Iris pigment epithelial cell (primary cell): ENCODE measurements around the gene ATN1.
"Not testable (repeated sequence)": the region's sequence is repeated elsewhere in the genome, so short reads cannot be mapped to it uniquely, and the experiment has no call there.

ENCODE experiments used
- DNase-seq: peaks from one replicate; pipeline ENCODE4 v3.0.0-alpha.2; 2011; ENCODE audit warnings: low read depth

The ATN1 gene

DNA sequence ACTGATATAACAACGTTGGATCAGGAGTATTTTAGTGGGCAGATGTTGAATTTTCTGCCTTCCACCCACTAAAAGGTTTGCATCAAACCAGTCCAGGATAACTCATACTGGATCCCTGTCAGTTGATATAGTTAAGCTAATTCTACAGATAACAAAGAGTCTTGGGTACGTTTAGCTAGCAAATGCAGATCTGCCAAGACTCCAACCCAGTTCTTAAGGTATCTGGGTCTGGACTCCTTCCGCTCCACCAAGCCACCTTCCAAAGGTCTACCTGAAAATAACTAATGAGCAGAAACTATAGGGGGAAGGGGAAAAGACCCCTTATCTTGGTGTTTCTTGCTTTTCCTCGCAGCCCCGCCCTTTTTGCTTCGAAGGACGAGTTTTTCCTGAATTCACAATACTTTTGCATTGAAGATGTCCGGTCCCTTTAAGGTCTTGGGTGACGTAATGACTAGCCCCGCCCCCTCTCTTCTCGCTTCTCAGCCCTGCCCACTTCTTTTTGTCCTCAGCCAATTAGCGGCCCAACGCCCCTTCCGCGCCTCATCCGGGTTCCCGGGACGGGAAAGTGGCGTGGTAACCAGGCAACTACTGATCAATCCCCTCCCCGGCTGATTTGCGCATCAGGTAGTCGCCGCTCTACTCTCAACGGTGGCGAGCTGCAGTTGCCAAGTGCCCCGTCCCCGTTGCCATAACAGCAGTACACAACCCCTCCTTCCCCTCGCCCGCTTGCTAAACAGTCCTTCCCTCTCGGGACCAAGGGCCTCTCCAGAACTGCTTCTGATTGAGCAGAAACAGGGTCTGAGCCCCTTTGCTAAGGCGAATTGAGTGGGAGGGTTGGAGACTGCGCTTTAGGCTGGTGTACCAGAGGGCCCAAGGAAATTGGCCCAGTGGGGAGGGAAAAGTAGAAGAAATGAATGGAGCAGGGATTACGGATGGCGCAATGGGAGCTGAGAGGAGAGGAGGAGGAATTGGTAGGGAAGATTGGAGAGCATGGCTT, 23.2 kb upstream of the ATN1 start, which contains the start of gene LRRC23:
TSS of gene LRRC23 (plus strand) at position 543 of the 997 bp plus-strand sequence. CDS start 812 bp downstream, outside the sequence.
- peak; percentile 94 for DNase-seq

DNA sequence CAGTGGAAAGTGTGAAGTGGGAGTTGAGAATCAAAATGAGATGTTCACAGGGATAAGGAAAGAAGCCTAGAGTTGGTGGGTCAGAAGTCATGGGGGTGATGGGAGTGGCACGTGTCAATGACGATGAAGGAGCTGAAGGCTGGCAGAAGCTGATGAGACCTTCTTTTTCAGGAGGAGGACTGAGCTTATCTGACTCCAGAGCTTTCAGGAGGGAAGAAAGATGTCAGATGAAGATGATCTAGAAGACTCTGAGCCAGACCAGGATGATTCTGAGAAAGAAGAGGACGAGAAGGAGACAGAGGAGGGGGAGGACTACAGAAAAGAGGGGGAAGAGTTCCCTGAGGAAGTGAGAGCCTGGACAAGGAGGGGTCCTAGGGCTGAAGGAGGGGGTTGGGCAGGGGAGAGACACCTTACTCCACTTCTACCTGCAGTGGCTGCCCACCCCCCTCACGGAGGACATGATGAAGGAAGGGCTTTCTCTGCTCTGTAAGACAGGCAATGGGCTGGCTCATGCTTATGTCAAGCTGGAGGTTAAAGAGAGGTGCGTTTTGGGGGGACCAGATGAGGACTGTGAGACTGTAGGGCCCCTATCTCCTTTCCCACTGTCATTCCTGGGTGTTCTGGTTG, 22.2 kb upstream of the ATN1 start:
- no peak for DNase-seq

DNA sequence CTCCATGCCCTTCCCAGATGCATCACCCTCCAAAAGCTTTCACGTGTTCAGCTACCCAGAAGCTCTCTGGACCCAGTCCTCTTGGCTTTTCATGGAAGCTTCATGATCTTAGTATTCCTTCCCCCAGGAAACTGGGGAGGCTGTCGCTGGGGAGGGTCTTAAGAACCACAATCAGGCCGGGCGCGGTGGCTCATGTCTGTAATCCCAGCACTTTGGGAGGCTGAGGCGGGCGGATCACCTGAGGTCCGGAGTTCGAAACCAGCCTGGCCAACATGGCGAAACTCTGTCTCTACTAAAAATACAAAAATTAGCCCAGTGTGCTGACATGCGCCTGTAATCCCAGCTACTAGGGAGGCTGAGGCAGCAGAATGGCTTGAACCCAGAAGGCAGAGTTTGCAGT, 19.6 kb upstream of the ATN1 start:
- DNase-seq: not testable (repeated sequence)

DNA sequence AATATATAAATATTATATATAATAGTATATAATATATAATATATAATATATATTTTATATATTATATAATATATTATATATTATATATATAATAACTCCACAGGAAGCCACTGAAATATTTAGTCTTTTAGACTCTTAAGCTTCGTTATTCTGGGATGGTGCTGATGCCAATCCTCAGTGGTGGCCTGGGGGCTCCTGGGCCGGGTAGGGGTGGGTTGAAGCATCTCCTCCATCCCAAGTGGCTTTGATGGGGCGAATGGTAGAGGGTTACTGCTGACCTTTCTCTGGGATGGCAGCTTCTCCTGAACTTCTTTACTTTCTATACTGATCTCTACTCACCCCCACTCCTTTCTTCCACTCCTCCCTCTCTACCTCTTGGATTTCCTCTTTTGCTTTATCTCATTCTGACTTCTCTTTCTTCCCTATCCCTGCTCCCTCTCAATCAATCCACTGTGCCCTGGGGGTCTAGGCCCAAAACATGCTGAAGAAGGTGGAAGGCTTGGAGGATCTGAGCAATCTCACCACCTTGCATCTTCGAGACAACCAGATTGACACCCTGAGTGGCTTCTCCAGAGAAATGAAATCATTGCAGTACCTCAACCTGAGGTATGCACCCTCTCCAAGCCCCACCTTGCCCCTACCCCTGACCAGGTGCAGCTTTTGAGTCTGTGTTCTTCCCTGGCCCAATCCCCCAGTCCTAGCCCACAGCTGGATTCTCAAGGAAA, 18.2 kb upstream of the ATN1 start:
- DNase-seq: no peak

GRCh38 chr12:6912164-6912935, 15.4 kb upstream of the ATN1 start:
- DNase-seq: no peak

DNA sequence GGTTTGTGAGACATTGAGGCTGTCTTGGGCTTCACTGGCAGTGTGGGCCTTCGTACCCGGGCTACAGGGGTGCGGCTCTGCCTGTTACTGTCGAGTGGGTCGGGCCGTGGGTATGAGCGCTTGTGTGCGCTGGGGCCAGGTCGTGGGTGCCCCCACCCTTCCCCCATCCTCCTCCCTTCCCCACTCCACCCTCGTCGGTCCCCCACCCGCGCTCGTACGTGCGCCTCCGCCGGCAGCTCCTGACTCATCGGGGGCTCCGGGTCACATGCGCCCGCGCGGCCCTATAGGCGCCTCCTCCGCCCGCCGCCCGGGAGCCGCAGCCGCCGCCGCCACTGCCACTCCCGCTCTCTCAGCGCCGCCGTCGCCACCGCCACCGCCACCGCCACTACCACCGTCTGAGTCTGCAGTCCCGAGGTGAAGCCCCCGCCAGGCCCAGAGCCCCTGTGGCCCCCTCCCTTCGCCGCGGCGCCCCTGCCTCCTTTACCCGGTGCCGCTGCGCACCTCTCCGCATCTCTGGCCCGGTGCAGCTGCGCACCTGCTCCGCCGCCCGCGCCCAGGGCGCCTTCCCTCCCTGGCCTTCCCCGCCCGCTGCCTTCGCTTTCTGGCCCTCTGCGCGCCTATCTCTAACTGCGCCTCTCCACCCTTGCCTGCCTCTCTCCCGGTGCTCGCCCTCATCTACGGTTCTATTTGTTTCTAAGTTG, 13.4 kb upstream of the ATN1 start, which contains the start of gene ENO2:
TSS of gene ENO2 (plus strand) at position 335 of the 701 bp plus-strand sequence. CDS start 1,253 bp downstream, outside the sequence.
- peak; percentile 67 for DNase-seq

DNA sequence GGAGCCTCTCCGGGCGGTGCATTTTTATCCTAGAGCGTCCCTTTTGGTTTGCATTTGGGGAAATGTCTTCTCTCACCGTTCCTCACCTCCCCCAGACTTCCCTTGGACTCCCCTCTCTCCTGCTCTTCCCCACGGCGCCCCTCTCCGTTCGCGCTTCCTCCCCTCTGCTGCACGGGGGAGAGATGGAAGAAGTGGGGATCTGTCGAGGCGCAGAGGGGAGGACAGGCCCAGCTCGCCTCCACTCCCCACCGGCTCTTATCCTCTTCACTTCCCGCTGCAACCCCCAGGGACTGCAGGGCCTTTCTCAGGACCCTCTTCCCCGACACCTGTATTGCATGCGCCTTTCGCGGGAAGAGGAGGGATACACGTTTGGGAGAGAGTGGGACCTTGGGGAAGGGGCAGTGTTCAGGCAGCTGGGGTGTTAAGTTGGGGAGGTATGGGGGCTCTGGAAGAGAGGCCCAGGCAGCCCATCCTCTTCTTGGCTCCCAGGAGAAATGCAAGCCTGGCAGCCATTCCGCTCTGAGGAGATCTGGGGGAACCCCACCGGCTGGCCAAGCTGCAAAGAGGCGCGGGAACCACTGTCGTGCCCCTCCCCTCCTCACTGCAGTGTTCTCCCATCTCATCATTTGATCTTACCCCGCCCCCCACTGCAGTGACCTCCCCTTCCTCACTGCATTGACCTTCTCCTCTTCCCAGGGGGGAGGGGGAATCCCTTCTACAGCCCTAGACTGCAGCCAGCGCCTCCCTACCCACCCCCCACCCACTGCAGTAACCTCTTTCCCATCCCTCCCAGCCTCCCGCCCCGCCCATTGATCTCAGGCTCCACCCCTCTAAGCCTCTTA, 12.6 kb upstream of the ATN1 start:
- no peak for DNase-seq

DNA sequence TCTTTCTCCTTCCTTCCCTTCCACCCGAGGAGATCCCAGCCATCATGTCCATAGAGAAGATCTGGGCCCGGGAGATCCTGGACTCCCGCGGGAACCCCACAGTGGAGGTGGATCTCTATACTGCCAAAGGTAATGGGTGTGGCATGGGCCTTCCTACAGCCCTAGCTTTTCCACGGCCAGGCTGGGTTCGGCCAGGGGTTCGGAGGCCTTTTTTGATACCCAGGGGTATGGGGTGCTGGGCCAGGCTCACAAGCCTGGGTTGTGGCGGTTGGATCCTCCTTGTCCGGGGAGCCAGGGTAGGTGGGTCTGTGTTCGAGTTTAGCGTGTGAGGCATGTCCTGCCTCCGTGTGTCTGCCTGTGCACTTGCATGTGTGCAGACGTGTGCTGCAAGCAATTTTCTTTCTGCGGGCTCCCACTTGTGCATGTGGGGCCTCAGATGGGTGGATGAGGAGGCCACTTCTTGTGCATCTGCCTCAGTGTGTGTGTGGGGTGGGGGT, 11.9 kb upstream of the ATN1 start:
- DNase-seq: no peak

DNA sequence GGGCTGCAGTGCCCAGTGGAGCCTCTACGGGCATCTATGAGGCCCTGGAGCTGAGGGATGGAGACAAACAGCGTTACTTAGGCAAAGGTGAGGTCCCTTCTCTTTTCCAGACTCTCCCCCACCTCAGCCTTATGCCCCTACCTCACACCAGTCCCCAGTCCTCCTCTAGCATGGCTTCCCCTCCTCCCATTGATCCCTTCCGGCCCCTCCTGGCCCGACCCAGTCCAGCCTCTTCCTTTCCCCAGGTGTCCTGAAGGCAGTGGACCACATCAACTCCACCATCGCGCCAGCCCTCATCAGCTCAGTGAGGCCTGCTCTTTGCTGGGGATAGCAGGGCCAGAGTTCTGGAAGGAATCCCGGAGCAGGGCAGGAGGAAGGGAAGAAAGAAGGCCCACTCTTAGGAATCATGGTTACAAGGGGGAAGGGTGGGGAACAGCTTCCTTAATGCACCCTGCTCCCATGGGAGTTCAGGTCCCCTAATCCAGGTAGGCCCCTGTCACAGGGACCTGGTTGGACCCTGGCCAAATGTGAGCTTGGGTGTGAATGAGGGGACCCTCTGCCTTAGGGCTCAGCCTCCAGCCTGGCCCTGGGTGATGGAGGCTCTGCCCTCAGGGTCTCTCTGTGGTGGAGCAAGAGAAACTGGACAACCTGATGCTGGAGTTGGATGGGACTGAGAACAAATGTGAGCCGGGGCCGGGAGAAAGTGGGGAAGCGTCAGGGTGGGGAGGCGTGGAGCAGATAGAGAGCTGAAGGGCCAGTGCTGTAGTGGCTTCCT, 11.1 kb upstream of the ATN1 start:
- DNase-seq: no peak

DNA sequence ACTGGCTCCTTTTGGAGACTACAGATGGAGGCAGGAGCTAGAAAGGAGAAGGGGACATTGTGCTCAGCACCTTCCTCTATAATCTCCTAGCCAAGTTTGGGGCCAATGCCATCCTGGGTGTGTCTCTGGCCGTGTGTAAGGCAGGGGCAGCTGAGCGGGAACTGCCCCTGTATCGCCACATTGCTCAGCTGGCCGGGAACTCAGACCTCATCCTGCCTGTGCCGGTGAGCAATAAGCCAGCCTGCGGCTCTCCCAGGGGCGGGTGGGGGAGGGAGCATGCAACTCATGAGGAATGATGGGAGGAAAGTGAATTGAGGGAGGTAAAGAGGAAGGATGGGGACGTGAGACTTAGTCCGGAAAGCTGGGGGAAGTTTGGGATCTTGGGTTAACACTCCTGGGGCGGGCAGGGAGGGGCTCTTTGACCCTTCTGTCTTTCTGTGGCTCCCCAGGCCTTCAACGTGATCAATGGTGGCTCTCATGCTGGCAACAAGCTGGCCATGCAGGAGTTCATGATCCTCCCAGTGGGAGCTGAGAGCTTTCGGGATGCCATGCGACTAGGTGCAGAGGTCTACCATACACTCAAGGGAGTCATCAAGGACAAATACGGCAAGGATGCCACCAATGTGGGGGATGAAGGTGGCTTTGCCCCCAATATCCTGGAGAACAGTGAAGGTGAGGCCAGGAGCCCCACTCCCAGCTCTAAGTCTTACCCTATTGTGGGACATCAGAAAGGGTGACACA, 10.1 kb upstream of the ATN1 start:
- peak; percentile 64 for DNase-seq

- DNase-seq: no peak
Observed at GRCh38 chr12:6919588-6919987, 8.2 kb upstream of the ATN1 start.

DNA sequence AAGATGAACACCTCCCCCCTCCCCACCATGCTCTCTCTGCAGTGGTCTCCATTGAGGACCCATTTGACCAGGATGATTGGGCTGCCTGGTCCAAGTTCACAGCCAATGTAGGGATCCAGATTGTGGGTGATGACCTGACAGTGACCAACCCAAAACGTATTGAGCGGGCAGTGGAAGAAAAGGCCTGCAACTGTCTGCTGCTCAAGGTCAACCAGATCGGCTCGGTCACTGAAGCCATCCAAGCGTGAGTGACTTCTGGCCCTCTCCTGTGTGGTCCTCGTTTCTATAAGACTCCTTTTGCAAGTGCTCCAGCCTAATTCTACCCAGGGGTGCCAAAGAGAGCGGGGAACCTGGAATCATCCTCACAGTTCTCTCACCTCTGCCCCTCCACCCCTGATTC, 6.2 kb upstream of the ATN1 start:
- DNase-seq: no peak

DNA sequence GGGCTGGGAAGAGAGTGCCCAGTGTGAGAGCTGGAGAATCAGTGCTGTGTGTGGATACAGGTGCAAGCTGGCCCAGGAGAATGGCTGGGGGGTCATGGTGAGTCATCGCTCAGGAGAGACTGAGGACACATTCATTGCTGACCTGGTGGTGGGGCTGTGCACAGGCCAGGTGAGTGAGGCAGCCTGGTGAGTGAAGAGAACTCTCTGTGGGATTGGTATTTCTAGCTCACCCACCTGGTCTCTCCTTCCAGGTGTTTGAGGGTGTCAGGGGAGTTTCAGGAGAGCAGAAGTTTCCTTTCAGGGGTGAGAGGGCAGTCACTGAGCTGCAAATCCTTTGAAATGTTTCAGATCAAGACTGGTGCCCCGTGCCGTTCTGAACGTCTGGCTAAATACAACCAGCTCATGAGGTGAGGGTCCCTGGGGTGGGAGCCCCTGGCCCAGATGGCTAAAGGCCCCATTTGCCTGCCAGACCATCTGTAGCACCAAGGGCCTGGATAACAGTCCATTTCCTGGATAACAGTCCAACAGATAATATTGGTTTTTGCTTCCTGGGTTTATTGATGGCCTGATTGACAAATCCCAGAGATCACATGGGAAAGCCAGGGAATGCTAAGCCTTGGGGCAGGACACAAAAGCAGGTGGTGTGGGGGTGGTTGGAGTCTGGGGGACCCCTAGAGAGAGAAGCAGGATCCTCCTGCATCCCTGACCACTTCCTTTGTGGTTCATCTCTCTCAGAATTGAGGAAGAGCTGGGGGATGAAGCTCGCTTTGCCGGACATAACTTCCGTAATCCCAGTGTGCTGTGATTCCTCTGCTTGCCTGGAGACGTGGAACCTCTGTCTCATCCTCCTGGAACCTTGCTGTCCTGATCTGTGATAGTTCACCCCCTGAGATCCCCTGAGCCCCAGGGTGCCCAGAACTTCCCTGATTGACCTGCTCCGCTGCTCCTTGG, 5.5 kb upstream of the ATN1 start:
- DNase-seq: no peak

DNA sequence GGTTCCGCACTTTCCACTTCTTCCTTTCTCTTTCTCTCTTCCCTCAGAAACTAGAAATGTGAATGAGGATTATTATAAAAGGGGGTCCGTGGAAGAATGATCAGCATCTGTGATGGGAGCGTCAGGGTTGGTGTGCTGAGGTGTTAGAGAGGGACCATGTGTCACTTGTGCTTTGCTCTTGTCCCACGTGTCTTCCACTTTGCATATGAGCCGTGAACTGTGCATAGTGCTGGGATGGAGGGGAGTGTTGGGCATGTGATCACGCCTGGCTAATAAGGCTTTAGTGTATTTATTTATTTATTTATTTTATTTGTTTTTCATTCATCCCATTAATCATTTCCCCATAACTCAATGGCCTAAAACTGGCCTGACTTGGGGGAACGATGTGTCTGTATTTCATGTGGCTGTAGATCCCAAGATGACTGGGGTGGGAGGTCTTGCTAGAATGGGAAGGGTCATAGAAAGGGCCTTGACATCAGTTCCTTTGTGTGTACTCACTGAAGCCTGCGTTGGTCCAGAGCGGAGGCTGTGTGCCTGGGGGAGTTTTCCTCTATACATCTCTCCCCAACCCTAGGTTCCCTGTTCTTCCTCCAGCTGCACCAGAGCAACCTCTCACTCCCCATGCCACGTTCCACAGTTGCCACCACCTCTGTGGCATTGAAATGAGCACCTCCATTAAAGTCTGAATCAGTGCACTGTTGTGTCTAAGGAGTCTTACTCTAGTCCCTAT, 4.6 kb upstream of the ATN1 start:
- no peak for DNase-seq

GRCh38 chr12:6923851-6924250, 3.9 kb upstream of the ATN1 start:
- no peak for DNase-seq

DNA sequence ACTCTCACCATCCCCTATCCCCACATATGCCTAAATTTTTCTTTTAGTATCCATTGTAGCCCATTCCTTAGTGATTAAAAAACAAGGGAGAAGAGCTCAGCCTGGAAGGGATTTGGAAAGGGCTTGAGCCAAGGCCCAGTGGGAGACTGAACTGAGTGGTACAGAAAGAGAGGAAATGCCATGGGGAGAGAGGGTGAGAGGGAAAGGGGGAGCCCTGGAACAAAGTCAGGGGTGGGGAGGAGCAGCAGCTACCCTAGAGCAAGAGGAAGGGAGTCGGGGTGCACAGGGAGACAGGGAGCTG, 2.6 kb upstream of the ATN1 start:
- DNase-seq: no peak
